ENCODE results near the gene HDAC8. TPM values are rescaled to one million over a fixed set of nuclear protein-coding genes. Genes with fewer than 3 reads are reported as not detected.

Gene HDAC8
- total RNA-seq, 2 donors from 2014 or later, result 32.5 to 63.8 TPM

DNA sequence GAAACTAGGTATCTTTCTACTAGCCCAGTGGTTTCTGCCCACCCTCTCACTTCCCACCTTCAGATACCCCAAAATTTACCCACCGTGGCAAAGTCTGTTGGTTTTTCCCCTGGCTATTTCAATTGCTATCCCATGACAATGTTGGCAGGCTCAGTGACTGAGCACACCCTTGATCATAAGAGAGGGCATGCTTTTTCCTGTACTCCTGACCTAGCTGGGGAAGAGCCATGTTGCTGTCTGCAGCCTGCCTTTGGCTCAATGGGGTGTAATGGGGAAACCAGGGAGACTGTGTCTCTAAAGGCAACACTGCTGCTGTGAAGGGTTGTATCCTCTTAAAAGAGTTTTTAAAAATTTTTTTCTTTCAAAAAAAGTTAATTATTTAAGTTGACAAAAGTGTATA, 176.5 kb downstream of the HDAC8 start:
- no peaks in the 10 kb centered on the region for H3K9me3 ChIP-seq
- no peak for ATAC-seq (ENCODE audit: insufficient number of reproducible peaks, low FRiP score, low read depth)

DNA sequence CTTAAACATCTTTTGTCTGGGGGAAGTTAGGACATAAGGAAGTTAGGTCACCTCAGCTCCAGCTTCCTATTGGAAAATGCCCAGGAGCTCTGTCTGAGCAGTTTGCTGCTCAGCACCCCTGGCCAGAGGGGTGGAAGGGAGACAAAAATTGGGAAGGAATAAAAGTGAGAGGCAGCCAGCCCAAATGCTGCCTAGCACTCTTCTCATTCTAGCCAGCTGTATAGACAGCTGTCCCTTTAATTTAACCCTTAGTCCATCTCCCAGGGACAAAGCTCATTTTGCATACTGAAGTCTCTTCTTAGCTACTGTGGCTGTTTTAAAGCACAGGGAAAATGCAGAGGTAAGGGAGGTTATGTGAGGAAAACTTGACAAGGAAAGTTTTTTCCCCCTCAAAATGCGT, 177.4 kb downstream of the HDAC8 start:
- H3K36me3 ChIP-seq, result no peaks in the 10 kb centered on the region
- no peaks in the 10 kb centered on the region for H3K27me3 ChIP-seq (replicated peaks; ENCODE audit: insufficient read depth)
- DNase-seq (ENCODE audit: low spot score) (no peak), ATAC-seq (ENCODE audit: insufficient number of reproducible peaks, low FRiP score, low read depth) (no peak)
- no peaks in the 10 kb centered on the region for H3K4me1 ChIP-seq (ENCODE audit: control insufficient read depth in 1 of 2, low read depth in 2 of 2)
- H3K27ac ChIP-seq, result no peak overlapping the region
- H3K9me3 ChIP-seq, result no peaks in the 10 kb centered on the region
- TF ChIP-seq, protein P1, sequence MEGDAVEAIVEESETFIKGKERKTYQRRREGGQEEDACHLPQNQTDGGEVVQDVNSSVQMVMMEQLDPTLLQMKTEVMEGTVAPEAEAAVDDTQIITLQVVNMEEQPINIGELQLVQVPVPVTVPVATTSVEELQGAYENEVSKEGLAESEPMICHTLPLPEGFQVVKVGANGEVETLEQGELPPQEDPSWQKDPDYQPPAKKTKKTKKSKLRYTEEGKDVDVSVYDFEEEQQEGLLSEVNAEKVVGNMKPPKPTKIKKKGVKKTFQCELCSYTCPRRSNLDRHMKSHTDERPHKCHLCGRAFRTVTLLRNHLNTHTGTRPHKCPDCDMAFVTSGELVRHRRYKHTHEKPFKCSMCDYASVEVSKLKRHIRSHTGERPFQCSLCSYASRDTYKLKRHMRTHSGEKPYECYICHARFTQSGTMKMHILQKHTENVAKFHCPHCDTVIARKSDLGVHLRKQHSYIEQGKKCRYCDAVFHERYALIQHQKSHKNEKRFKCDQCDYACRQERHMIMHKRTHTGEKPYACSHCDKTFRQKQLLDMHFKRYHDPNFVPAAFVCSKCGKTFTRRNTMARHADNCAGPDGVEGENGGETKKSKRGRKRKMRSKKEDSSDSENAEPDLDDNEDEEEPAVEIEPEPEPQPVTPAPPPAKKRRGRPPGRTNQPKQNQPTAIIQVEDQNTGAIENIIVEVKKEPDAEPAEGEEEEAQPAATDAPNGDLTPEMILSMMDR (IDR thresholded peaks at IDR 0.05), result no peak
- no peak overlapping the region for H3K4me3 ChIP-seq

More for the DNA sequence above, 176.5 kb downstream of the HDAC8 start:
- no peak for DNase-seq (ENCODE audit: low spot score)
- Histone ChIP-seq H3K36me3 (no peaks in the 10 kb centered on the region), H3K27me3 (replicated peaks; ENCODE audit: insufficient read depth) (no peaks in the 10 kb centered on the region), H3K4me3 (no peak overlapping the region), H3K27ac (no peak overlapping the region), H3K4me1 (ENCODE audit: control insufficient read depth in 1 of 2, low read depth in 2 of 2) (no peaks in the 10 kb centered on the region)
- TF ChIP-seq, protein P1 (IDR thresholded peaks at IDR 0.05), result no peak

DNA sequence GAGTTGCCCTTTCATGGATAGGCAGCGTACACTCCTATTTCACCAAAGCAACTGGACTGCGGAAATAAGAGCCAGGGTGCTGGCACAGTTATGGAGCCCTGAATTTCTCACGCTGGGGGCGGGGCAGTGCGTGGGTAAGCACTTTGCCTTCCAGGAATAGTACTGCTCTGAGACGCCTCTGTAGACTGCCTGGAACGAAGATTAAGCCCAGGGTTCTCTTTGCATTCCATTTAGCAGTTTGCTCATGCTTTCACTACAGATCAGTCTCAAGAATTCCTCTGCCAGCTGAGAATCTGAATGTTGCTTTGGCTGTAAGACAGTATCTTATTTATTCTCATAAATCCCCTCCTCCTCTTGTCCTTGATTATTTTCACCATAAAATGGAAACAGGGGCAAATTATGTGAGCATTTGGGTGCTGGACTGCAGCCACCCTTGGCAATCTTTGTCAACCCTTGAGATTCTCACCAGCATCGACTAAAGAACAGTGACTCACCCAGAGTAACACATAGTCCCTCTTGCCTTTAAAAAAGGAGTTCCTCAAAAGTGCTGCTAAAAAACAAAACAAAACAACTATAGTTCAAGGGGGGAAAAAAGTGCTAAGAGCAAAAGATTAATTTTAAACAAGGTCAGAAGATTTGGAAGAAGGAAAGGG, 178.0 kb downstream of the HDAC8 start:
- no peaks in the 10 kb centered on the region for H3K9me3 ChIP-seq
- H3K4me3 ChIP-seq, result no peak overlapping the region
- ATAC-seq (ENCODE audit: insufficient number of reproducible peaks, low FRiP score, low read depth), result no peak
- H3K36me3 ChIP-seq, result no peaks in the 10 kb centered on the region
- H3K4me1 ChIP-seq (ENCODE audit: control insufficient read depth in 1 of 2, low read depth in 2 of 2), result no peaks in the 10 kb centered on the region
- TF ChIP-seq, protein P1 (IDR thresholded peaks at IDR 0.05), result no peak
- H3K27me3 ChIP-seq (replicated peaks; ENCODE audit: insufficient read depth), result no peaks in the 10 kb centered on the region
- no peak overlapping the region for H3K27ac ChIP-seq
- no peak for DNase-seq (ENCODE audit: low spot score)

DNA sequence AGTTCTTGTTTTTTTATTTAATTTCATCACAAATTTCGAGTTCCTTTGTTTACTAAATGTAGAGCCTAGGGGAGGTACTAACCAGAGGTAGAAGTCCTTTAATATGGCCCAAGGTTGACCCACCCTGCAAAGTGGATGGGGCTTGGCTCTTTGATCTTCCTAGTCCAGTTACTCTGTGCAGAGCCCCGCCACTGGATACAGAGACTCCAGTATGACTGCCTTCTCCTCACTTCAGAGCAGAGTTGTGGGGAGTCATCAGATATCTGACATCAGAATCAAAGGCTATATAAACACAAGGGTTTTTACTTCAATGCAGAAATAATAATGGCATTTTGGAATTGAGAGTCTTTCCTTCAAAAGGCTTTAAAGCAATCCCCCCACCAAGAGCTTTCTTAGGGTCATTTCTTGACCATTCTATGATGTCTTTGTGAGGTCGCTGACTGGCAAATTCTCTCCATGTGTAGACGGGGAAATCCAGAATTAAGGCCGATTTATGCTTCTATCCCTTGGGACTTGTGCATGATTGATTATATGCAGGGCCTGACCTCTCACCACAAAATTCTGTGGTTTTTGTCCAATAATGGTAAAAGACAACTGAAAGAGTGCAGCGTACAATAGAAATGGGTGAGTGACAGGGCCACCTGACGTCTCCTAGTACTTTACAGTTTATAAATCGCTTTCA, 178.7 kb downstream of the HDAC8 start:
- no peaks in the 10 kb centered on the region for H3K27me3 ChIP-seq (replicated peaks; ENCODE audit: insufficient read depth)

More for the DNA sequence above, 178.7 kb downstream of the HDAC8 start:
- ATAC-seq (ENCODE audit: insufficient number of reproducible peaks, low FRiP score, low read depth) (no peak), DNase-seq (ENCODE audit: low spot score) (no peak)
- Histone ChIP-seq H3K9me3 (no peaks in the 10 kb centered on the region), H3K36me3 (no peaks in the 10 kb centered on the region), H3K4me1 (ENCODE audit: control insufficient read depth in 1 of 2, low read depth in 2 of 2) (no peaks in the 10 kb centered on the region), H3K4me3 (no peak overlapping the region), H3K27ac (no peak overlapping the region)
- TF ChIP-seq, protein P1 (IDR thresholded peaks at IDR 0.05), result no peak

All from thoracic aorta (tissue), 2 donors.